HG03066 (cell line): ENCODE results near the gene HARS1.
"Not testable (repeated sequence)": the region's sequence is repeated elsewhere in the genome, so short reads cannot be mapped to it uniquely, and the experiment has no call there.

Experiments
- ATAC-seq: cut with Tn5 transposase; IDR thresholded peaks from one replicate; pipeline ENCODE4 v1.9.1; 2021; ENCODE audit warnings: low read depth; ENCODE audit not compliant: unreplicated experiment

The HARS1 gene

GRCh38 chr5:140690941-140691924, at the start of gene HARS1, which contains the start of gene HARS2:
TSS of gene HARS1 (minus strand) at chr5:140691370. CDS start at chr5:140691304, 66 bp downstream.
TSS of gene HARS2 (plus strand) at chr5:140691455. CDS start at chr5:140691649, 194 bp downstream.
- ATAC-seq, result peak; percentile 98

GRCh38 chr5:140737486-140737885, 46.3 kb upstream of the HARS1 start:
- ATAC-seq, result no peak

- no peak for ATAC-seq
These were observed 43.2 kb upstream of the HARS1 start for GRCh38 chr5:140734354-140734753.

DNA sequence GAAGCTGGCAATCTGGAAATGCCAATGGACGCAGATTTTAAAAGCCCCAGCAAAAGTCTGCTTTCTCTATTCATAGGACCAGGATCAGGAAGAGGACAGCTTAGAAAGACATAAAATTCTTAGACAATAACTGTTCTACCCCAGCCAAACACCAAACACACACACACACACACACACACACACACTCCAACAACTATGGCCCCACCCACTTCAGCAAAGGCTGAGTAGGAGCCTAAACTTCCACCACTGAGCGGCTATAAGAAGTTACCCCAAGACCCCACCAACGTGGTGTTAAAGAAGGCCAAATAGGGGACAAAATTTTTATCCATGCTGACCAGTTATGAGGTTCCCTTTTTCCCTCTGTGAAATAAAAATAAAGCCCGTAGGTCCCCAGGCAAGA, 41.9 kb upstream of the HARS1 start:
- no peak for ATAC-seq

- no peak for ATAC-seq
These were observed 34.8 kb upstream of the HARS1 start for GRCh38 chr5:140725799-140726471.

- not testable (repeated sequence) for ATAC-seq
These were observed 30.2 kb upstream of the HARS1 start for GRCh38 chr5:140721395-140721794.

- ATAC-seq, result not testable (repeated sequence)
These were observed 29.6 kb upstream of the HARS1 start for GRCh38 chr5:140720738-140721137.

DNA sequence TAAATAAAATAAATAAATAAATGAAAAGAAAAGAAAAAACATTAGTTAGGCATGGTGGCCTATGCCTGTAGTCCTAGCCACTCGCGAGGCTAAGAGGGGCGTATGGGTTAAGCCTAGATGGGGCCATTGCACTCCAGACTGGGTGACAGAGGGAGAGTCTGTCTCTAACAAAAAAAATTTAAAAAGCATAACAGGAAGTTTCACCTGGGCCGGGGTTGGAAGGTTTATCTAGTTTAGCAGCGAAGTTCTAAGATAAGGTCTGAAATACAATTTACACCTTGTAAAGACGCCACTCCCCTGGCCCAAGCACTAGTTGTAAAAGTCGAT, 27.1 kb upstream of the HARS1 start:
- no peak for ATAC-seq

GRCh38 chr5:140716238-140716637, 25.1 kb upstream of the HARS1 start:
- ATAC-seq, result not testable (repeated sequence)

DNA sequence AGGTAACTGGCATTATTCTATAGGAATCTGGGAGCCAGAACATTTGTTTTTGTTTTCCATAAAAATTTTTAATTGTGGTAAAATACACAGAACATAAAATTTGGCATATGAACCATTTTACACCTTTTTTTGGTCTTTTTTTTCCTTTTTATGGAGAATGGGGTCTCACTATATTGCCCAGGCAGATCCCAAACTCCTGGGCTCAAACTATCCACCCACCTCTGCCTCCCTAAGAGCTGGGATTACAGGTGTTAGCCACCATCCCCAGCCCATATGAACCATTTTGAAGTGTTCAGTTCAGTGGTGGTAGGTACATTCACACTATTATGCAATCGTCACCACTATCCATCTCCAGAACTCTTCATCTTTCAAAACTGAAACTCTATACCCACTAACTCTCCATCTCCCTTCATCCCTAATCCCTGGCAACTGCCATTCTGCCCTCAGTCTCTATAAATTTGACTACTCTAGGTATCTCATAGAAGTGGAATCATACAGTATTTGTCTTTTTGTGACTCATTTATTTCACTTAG, 22.5 kb upstream of the HARS1 start:
- no peak for ATAC-seq

DNA sequence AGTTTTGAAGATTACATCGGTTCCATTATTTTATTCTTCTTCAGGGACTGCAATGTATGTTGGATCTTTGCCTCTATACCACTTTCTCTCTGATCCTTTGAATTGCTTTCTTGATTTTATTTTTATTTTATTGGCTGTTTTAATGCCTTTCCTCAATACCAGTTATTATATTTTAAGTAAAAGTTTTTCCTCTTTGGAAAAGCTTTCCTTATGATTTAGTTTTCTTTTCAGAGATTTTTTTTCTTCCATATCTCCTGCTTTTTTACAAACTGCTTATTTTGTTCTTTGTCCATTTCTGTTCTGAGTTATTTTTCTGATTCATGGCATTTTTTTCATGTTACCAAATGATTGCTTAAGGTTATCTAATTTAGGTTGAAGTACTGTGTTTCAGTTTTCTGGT, 20.6 kb upstream of the HARS1 start:
- no peak for ATAC-seq

GRCh38 chr5:140710899-140711552, 19.9 kb upstream of the HARS1 start:
- peak; percentile 92 for ATAC-seq

DNA sequence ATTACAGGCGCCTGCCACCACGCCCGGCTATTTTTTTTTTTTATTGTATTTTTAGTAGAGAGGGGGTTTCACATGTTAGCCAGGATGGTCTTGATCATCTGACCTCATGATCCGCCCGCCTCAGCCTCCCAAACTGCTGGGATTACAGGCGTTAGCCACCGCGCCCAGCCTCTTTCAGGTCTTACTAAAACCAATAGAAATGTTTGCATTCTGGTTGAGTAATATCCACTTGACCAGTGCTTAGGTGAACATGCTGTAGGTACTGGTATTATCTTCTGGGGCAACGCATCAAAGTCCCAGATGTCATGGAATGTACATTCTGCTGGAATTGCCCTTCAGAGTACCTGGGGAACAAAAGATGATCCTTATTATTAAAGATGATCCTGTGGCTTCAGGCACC, 17.6 kb upstream of the HARS1 start:
- not testable (repeated sequence) for ATAC-seq

DNA sequence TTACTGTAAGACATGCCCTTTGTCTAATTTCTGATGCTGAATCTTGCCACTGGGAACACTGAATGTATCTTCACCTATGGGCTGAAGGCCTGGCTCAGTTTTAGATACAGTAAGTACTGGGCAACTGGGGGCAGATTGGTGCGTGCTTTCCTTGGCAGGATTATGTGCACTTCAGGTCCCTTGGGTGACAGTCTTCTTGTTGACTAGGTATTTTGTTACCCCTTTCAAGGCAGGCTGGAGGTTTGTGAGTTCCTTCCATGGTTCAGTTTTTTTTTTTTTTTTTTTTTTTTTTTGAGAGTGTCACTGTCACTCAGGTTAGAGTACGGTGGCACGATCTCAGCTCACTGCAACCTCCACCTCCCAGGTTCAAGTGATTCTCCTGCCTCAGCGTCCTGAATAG, 16.6 kb upstream of the HARS1 start:
- ATAC-seq, result no peak

DNA sequence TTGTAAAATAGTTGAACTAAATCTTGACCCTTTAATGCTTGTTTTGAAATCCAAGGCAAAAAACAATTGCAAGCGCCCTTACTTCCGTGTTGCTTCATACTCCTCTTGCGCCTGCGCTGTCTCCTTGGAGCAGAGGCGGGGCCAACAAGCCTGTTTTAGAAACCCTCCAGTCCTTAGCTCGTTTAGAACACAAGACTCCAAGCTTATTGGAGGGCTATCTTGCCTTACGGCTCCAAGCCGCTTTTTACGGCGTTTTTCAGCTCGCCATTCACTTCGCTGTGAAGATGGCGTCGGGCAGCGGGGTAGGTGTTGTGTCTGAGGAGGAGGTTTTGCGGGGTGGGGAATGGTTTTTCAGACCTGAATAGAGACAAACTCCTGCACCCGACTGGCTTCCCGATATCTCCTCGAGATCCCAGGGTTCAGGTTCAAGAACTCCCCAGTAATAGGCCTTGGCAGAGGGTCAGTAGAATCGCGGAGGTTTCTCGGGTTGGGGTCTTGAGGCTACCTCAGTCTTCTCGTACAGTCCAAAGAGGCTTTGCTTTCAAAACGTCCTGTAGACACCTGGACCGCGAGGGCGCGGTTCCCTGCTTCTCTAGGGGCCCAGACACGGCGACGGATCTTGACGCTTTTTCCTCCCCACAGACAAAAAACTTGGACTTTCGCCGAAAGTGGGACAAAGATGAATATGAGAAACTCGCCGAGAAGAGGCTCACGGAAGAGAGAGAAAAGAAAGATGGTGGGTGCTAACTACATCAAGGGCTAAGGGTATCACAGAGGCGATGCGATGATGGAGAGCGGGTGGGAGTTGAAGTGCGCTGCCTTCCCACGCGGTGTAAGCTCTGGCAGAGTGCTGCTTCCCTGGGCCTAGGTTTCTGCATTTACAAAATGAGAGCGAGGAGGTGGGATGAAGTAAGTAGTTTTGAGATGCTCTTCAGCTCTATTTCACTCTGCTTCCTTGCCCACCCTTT, 9.3 kb upstream of the HARS1 start, which contains the start of gene ZMAT2:
Gene ZMAT2, plus strand, starts transcription at position 271 of the 968 bp plus-strand sequence. Its CDS starts 14 bp downstream, at position 285.
- ATAC-seq, result peak; percentile 98

- no peak for ATAC-seq
These were observed 5.8 kb upstream of the HARS1 start for GRCh38 chr5:140696891-140697492.

- no peak for ATAC-seq
These were observed 3.1 kb upstream of the HARS1 start for GRCh38 chr5:140694276-140694675.

- peak; percentile 1 for ATAC-seq
These were observed 716 bp downstream of the HARS1 start for GRCh38 chr5:140690376-140690932.

DNA sequence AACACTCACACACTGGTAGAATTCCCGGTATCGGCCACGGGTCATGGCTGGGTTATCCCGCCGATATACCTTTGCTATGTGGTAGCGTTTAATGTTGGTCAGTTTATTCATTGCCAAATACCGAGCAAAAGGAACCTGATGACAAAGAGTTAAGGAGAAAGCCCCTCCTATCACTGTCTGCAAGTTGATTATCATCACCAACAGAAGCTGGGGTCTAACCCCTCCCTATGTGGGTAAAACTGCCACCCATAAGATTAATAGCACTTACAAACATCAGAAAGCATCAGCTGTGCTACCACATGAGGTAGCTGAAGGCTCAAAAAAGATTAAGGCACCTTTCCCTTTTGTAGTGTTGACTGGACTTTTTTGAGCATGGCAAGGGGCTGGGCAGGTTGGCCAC, 12.2 kb downstream of the HARS1 start:
- no peak for ATAC-seq
